Measurements from ENCODE around the gene ZNF750.

DNA sequence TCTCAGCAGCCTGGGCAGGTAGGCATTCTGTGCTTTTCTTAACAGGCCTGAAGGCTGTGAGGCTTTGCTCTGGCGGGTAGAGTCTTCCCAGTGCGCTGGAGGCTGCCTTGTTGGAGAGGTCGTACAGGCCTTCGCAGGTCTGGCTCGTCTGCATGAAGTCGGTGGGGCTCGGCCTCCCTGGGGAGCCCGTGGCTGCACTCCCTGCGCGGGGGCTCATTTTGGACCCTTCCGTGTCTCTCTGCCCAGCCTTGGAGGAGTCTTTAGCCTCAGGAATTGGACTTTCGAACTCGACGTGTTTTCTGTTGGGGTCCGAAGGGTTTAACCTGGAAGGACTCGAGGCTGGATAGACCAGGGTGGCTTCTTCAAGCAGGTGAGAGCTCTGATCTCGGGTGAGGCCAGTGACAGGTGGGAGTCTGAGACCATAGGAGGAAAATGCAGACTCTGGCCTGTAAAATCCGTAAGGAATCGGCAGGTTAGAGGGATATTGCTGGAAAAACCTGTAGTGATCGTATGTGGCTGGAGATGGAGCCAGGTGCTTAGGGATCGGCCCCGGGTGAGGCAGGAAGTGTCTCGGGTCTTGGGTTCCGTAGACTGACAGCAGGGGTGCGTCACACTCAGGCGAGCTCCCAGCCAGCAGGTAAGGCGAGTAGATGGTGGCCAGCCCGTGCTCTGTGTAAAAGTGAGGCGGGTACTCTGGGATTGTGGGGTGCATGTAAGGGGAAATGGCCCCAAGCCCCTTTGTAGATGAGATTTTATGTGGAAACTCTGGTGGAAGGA is 8.6 kb downstream of the ZNF750 start:
- TF ChIP-seq CTCF (IDR thresholded peaks at IDR 0.05; ENCODE audit: low read depth, low read length, poor library complexity, severe bottlenecking) (no peak), EZH2phosphoT487 (IDR thresholded peaks at IDR 0.05; ENCODE audit: borderline replicate concordance, low read length) (no peak)

All from DOHH2 (cell line).